ENCODE results near the gene WDR83. TPM values are rescaled to one million over a fixed set of nuclear protein-coding genes. Genes with fewer than 3 reads are reported as not detected.

The WDR83 gene
- total RNA-seq, 1 experiment from 2014 or later = 8.0 TPM

DNA sequence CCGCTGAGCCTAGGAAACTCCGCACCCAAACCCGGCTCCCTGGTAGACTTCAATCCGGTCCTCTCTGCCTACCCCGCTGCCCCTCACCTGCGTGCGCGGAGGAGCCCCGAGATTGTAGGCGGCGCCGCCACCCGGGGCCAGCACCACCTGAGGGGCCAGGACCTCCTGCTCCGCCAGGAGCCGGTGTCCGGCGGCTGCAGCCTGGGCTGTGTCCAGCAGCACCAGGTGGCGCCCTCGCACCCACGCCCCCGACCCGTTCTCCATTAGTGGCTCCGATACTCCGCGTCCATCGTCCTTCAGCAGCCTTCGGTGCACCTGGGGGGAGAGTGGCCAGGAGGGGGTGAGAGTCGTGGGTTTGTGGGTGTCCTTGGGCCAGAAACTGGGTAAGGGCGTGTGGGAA, 18.5 kb upstream of the WDR83 start:
- in situ Hi-C loops (cut with HindIII; ENCODE audit: low pct_unique_long_range_greater_than_20kb, low sequenced_read_pairs) = no loop called here

DNA sequence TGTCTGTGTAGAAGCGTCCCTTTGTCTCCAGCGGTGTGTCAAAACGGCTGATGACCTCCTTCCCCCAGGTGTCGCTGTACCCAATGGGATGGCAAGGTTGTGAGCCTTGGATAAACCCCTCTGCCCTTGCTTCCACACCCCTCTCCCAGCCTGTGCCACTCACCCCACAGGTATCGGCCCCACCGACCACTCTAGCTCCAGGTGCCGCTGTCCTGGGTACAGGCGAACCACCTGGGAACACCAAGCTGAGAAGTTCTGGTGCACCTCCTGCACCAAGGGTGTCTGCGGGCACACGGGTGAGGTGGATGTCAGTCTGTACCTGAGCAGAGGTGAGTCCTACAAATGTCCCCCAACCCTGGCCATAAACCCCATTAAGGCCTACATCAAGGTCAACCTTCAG, 16.7 kb upstream of the WDR83 start:
- in situ Hi-C loops (cut with HindIII; ENCODE audit: low pct_unique_long_range_greater_than_20kb, low sequenced_read_pairs) = no loop called here
- no peak for DNase-seq (ENCODE audit: low read depth, low spot score)

More for the DNA sequence above, 18.5 kb upstream of the WDR83 start:
- DNase-seq (ENCODE audit: low read depth, low spot score) = no peak

DNA sequence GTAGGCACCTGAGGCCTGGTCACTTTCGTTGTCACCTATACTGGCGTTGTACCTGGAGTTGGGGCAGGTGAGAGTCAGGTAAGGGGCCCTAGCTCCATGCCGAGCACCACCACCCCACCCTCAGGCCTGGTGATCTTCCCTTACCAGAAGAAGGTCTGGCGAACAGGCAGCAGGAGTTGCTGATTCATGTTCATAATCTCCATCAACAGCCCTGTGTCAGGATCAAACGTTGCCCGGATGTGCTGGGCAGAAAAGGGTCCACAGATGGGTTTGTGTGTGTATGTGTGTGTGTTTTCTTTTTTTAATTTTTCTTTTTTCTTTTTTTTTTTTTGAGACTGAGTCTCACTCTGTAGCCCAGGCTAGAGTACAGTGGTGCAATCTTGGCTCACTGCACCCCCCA, 14.4 kb upstream of the WDR83 start:
- in situ Hi-C loops (cut with HindIII; ENCODE audit: low pct_unique_long_range_greater_than_20kb, low sequenced_read_pairs) = no loop called here
- no peak for DNase-seq (ENCODE audit: low read depth, low spot score)

DNA sequence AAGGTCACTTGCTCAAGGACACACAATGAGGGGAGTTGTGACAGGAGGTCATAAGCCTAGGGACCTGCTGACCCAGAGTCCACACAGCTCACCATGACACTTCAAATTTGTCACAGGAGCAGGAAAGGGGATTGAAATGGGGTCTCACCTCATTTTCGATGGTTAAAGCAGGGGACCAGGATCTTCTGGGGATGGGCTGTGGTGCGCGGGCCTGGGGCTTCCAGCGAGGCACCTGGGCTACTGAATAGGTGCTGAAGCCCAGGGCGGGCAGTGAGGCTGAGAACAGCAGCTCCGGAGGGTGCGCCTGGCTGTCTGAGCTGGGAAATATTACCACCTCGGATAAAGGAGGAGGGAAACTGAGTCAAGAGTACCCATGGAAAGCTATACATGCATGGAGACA, 11.1 kb upstream of the WDR83 start:
- DNase-seq (ENCODE audit: low read depth, low spot score) = no peak
- in situ Hi-C loops (cut with HindIII; ENCODE audit: low pct_unique_long_range_greater_than_20kb, low sequenced_read_pairs) = no loop called here

DNA sequence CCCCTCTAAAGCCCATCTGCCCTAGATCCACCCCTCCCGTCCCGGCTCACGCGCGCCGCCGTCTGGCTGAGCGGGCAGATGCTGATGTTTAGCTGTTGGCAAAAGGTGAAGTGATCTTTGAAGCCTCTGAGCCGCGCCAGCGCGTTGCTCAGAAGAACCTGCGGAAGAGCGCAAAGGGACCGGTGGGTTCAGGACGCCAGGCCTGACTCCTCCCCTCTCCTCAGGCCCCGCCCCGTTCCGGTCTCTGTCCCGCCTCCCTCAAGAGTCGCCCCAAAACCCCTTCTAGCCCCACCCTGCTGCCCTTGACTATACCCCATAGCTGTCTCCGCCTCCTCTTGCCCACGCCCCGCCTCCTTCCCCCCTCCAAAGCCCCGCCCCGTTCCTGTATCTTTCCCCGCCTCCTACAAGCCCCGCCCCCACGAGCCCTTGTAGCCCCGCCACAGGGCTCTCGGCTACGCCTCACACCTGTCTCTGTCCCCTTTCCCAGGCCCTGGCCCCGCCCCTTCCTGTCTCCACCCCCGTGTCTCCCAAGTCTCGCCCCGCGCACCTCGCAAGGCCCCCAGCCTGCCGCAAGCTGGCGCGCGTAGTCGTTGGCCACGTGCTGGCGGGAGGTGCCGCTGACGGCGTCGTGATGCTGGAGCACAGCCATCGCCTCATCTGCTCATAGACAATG, 9.6 kb upstream of the WDR83 start:
- no peak for DNase-seq (ENCODE audit: low read depth, low spot score)
- in situ Hi-C loops (cut with HindIII; ENCODE audit: low pct_unique_long_range_greater_than_20kb, low sequenced_read_pairs) = no loop called here

DNA sequence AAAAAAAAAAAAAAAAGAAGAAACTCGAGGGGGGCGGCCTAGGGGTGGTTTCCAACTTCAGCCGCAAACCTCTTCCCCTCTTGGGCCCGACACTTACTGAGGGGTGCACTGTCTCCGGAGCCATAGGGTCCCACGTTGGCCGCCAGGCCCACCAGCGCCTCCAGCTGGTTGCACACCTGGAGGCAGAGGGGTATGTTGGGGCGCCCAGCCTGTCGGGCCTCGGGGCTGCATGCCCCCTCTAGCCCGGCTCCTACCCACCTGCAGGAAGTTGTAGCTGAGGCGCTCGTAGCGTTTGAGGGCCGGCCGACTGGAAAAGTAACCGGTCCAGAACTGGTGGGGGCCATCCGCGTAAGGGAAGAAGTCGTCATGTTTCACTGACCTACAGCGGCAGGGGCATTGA, 8.6 kb upstream of the WDR83 start:
- in situ Hi-C loops (cut with HindIII; ENCODE audit: low pct_unique_long_range_greater_than_20kb, low sequenced_read_pairs) = no loop called here

DNA sequence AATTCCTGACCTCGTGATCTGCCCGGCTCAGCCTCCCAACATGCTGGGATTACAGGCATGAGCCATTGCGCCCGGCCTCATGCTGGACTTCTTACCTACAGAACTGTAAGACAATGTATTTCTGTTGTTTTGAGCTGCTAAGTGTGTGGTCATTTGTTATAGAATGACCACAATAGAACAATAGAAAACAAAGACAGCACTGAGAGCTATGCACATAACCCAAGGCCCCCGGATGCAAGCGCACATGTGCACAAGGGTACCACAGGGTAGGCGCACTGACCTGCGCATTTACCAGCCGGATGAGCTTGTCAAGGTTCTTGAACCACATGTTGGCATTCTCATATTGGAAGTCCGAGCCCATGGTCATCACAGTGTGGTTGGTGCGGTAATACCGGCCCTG, 5.6 kb upstream of the WDR83 start:
- in situ Hi-C loops (cut with HindIII; ENCODE audit: low pct_unique_long_range_greater_than_20kb, low sequenced_read_pairs) = no loop called here
- no peak for DNase-seq (ENCODE audit: low read depth, low spot score)

More for the DNA sequence above, 8.6 kb upstream of the WDR83 start:
- no peak for DNase-seq (ENCODE audit: low read depth, low spot score)

DNA sequence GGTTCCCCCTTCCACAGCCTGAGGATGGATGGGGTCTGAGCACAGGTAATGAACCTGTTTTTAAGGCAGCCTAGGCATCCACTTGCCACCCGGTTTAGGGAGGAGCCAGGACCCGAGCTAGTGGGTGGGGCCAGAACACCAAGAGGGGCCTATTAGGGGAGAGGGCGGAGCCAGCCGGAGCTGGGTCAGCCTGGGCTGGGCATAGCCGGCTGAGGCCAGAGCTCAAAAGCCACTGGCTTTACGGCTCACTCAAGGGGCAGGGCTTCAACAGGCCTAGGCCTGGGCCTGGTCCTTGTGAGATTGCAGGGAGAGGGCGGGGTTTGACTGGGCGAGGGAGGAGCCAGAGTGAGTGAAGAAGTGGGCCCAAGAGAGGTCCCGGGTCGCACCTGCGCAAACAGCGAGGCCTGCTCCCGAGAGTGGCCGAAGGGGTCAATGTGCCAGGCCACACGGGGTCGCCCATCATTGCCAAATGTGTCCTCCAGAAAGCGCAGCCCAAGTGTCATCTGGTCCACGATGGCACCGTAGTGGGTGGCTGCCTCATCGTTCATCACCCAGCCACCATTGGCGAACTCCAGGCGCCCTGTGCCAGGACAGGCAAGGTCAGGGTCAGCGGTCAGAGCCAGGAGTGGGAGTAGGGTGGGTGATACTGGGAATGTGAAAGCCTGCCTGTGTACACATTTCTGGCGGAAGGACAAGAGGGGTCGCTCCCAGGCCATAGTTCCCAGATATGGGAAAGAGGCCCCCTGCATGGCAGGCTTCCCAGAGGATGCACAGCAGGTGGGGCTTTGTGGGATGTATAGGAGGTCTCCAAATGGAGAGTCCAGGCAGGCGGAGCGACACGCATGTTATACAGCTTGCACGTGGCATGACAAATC, 2.0 kb upstream of the WDR83 start:
- in situ Hi-C loops (cut with HindIII; ENCODE audit: low pct_unique_long_range_greater_than_20kb, low sequenced_read_pairs) = no loop called here
- DNase-seq (ENCODE audit: low read depth, low spot score) = peak; percentile 34

DNA sequence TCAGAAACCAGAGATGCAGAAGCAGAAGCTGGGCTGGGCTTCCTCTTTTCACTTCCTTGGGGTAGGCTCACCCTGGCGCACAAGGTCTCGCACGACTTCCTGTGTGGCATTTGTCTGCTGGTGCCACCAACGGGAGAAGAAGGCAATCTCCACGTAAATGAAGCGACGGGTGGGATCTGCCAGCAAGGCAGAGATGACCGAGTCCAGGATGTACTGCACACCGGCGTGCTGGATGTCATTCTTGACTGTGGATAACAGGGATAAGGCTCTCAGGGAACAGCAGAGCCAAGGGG, 1.4 kb upstream of the WDR83 start:
- in situ Hi-C loops (cut with HindIII; ENCODE audit: low pct_unique_long_range_greater_than_20kb, low sequenced_read_pairs) = no loop called here

DNA sequence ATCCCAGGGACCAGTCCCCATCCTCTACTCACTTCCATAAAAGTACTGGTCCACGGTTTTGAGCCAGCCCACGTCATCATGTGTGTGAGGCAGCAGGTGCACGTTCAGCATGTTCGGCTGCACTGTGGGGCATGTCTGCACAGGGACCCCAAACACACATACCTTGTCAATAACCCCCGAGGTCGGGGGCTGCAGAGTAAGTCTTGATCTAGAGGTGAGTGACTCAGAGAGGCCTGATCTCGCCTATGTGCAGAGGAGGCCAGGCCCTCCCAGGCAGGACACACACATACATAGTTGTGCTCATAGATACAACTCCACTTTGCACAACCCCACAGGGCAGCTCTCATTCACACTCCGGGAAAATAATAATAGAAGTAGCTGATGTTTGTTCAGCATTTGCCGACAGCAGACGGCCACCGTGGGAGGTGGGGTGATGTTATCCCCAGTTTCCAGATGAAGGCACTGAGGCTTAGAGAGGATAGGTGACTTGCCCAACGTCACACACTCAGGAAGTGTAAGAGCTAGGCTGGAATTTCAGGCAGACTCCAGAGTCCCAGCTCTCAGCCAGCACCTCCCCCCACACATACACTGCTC, 839 bp upstream of the WDR83 start:
- DNase-seq (ENCODE audit: low read depth, low spot score) = no peak
- in situ Hi-C loops (cut with HindIII; ENCODE audit: low pct_unique_long_range_greater_than_20kb, low sequenced_read_pairs) = no loop called here

More for the DNA sequence above, 1.4 kb upstream of the WDR83 start:
- DNase-seq (ENCODE audit: low read depth, low spot score) = no peak

DNA sequence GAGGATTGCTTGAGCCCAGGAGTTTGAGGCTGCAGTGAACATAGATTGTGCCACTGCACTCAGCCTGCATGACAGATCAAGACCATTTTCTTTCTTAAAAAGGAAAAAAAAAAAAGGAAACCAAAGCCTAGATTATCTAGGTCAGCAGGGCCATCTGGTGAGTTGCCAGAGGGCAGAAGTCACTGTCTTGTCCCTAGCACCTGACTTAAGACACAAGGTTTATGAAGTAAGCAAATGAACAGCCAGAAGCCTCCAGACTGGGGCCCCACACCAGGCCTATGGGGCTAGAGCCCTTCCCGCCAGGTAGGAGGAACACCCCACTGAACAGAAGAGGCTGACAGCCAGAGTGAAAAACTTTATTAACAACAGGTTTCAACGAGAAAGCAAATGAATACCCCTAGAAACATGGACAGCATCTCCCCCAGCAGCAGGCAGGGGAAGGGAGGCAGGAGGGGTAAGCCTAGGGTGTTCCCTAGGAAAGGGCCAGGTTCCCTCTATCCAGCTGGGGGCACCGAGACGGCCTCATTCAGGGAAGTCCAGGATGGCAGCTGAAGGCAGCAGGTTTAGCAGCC, 1.2 kb downstream of the WDR83 start:
- DNase-seq (ENCODE audit: low read depth, low spot score) = no peak
- in situ Hi-C loops (cut with HindIII; ENCODE audit: low pct_unique_long_range_greater_than_20kb, low sequenced_read_pairs) = no loop called here

DNA sequence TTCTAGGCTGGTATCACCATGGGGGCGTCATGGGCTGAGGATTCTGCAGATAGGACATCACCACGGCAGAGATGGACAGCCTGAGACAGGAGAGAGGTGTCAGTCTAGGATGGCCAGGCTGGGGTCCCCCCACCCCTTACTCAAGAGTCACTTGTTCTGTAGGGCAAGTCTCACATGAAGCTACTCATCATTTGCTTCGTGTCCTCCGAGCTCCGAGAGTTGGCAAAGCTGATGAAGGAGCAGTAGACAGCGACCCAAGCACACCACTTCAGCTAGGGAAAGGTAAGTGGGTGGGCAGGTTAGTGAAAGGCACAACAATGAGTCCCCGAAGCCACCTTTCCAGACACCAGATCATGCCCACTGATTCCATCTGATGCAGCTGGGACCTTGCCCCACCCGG, 1.7 kb downstream of the WDR83 start:
- in situ Hi-C loops (cut with HindIII; ENCODE audit: low pct_unique_long_range_greater_than_20kb, low sequenced_read_pairs) = no loop called here
- no peak for DNase-seq (ENCODE audit: low read depth, low spot score)

DNA sequence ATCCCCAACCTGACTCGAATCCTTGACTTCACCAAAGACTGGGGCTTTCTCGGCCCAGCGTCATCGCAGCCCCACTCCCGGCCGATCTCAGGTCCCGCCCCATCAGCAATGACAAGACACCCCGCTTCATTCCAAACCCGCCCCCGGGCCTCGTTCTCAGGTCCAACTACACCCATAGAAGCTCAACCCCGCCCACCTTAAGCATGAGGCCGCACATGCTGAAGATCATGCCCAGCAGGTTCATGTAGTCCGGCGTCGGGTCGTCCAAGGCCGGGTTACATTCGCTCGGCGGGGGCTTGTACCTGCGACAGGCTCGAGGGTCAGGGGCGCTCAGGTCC, 2.3 kb downstream of the WDR83 start:
- in situ Hi-C loops (cut with HindIII; ENCODE audit: low pct_unique_long_range_greater_than_20kb, low sequenced_read_pairs) = no loop called here
- no peak for DNase-seq (ENCODE audit: low read depth, low spot score)

DNA sequence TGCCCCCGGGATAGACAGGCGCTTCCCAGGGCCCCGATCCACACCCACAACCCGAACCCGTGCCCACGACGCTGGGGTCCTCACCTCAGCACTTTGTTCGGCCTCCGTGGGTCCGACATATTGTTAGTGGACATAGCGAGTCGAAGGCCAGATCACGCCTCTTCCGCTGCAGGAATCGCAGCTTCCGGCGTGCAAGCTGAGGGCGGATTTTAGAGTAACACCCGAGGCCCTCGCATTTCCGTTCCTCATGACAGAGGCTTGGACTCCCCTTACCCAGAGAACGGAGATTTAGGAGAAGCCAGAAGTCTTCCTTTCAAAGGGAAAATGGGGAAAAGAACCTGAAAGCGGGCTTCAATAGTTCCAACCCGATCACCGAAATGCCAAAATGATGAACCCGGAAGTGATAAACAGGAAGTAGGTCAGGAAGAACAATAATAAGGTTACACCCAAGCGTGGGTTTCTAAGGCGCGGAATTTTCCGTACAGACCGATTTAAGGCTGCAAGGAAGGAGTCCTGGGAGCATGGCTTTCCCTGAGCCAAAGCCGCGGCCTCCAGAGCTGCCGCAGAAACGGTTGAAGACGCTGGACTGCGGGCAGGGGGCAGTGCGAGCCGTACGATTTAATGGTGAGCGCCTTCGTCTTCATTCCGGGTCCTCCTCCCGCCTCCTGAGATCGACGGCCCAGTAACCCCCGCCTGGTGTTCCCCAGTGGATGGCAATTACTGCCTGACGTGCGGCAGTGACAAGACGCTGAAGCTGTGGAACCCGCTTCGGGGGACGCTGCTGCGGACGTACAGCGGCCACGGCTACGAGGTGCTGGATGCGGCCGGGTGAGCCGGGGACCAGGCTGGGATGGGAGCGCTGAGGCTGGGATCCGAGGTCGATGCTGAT, 2.9 kb downstream of the WDR83 start:
- in situ Hi-C loops (cut with HindIII; ENCODE audit: low pct_unique_long_range_greater_than_20kb, low sequenced_read_pairs) = no loop called here
- DNase-seq (ENCODE audit: low read depth, low spot score) = peak; percentile 72

DNA sequence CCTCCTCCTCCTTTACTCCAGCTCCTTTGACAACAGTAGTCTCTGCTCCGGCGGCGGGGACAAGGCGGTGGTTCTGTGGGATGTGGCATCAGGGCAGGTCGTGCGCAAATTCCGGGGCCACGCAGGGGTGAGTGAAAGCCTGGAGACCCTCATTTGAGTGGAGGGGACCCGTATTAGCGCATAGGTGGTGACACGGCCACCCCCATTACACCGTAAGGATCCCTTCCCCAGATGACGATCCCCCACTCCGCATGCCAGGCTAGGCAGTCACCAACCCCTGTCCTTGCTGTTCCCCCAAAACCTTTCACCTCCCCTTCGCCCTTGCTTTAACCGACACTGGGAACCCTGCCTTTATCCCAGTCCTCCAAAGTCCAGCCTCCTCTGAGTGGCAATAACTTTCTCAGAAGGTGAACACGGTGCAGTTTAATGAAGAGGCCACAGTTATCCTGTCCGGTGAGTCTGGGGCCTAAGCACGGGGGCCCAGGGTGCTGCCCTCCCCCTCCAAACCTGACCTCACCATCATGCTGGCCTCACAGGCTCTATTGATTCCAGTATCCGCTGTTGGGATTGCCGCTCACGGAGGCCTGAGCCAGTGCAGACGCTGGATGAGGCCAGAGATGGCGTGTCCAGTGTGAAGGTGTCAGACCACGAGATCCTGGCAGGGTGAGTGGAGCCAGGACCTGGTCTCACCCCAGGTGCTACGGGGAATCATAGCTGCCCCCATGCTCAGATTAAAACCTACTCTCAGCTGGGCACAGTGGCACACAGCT, 3.7 kb downstream of the WDR83 start:
- in situ Hi-C loops (cut with HindIII; ENCODE audit: low pct_unique_long_range_greater_than_20kb, low sequenced_read_pairs) = no loop called here
- DNase-seq (ENCODE audit: low read depth, low spot score) = no peak

DNA sequence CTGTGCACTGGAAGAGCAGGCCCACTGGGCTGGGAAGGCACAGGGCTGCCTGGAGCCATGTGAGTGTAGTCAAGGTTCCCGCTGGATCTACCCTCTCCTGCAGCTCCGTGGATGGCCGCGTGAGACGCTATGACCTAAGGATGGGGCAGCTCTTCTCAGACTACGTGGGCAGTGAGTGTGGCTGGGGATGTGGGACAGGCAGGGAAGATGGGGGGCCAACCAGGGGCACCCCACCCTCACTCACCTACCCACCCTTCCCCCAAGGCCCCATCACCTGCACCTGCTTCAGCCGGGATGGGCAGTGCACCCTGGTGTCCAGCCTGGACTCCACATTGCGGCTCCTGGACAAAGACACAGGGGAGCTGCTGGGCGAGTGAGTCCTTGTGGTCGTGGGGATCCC, 6.1 kb downstream of the WDR83 start:
- DNase-seq (ENCODE audit: low read depth, low spot score) = peak; percentile 50
- in situ Hi-C loops (cut with HindIII; ENCODE audit: low pct_unique_long_range_greater_than_20kb, low sequenced_read_pairs) = no loop called here

DNA sequence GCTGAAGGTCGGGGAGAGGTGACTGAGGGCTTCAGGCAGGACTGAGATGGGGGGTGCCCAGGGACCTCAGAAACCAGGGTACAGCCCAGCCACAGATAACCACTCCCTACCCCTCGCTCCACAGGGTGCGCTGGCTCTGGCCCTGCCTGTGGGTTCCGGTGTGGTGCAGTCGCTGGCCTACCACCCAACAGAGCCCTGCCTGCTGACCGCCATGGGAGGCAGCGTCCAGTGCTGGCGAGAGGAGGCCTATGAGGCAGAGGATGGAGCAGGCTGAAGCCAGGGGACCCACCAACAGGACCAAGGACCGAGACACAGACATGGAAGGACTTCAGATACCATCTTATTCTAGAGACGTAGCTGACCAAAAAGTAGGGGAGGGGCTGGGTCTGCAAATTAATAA, 8.8 kb downstream of the WDR83 start:
- no peak for DNase-seq (ENCODE audit: low read depth, low spot score)
- in situ Hi-C loops (cut with HindIII; ENCODE audit: low pct_unique_long_range_greater_than_20kb, low sequenced_read_pairs) = no loop called here
